ENCODE measurements around the gene HOXD9. TPM values are rescaled to one million over a fixed set of nuclear protein-coding genes. Genes with fewer than 3 reads are reported as not detected.

The HOXD9 gene
- total RNA-seq, 2 experiments from 2014 or later, result not detected

DNA sequence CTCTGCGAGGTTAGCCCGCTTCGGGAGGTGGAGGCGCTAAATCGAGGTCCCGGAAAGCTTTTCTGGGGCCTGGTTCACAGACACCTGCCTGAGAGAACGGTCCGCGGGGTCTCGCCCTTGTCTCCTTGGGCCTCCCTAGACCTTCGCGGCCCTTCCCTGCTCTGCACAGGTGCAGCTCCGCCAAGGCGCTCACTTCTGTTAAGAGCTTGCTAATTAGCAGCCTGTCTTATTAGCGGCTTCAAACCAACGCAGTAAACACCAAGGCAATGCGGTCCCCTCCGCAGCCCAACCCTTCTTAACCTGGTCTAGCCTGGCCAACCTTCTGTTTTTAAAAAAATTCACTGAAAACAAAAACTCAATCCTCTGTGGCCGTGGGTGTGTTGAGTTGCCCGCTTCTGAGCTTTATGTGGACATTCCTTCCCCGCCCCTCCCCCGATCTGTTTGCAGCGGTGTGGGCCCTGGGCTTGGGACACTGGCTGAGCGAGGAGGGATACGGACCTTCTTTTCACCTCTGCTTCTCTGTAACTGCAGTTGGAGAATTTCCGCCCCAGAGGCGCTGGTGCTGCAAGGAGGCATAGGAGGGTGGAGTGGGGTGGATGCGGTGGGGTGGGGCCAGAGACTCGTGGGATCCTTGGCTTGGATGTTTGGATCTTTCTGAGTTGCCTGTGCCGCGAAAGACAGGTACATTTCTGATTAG is 25.4 kb downstream of the HOXD9 start:
- ATAC-seq (ENCODE audit: poor library complexity) (no peak), DNase-seq (no peak)
- H3K9me3 Mint-ChIP-seq, result no peaks in the 10 kb centered on the region
- H3K36me3 Mint-ChIP-seq (ENCODE audit: low read depth), result no peaks in the 10 kb centered on the region
- CTCF ChIA-PET, result no interaction called here
- H3K27me3 Mint-ChIP-seq, result peaks cover 94% of the 10 kb centered on the region
- no peak overlapping the region for H3K27ac ChIP-seq (ENCODE audit: low read depth in 1 of 2, low read length in 2 of 2)
- TF ChIP-seq, protein P1, sequence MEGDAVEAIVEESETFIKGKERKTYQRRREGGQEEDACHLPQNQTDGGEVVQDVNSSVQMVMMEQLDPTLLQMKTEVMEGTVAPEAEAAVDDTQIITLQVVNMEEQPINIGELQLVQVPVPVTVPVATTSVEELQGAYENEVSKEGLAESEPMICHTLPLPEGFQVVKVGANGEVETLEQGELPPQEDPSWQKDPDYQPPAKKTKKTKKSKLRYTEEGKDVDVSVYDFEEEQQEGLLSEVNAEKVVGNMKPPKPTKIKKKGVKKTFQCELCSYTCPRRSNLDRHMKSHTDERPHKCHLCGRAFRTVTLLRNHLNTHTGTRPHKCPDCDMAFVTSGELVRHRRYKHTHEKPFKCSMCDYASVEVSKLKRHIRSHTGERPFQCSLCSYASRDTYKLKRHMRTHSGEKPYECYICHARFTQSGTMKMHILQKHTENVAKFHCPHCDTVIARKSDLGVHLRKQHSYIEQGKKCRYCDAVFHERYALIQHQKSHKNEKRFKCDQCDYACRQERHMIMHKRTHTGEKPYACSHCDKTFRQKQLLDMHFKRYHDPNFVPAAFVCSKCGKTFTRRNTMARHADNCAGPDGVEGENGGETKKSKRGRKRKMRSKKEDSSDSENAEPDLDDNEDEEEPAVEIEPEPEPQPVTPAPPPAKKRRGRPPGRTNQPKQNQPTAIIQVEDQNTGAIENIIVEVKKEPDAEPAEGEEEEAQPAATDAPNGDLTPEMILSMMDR (IDR thresholded peaks at IDR 0.05), result no peak
- no peak overlapping the region for H3K4me3 ChIP-seq (ENCODE audit: low read length)
- H3K4me1 Mint-ChIP-seq (ENCODE audit: low read depth), result no peaks in the 10 kb centered on the region
- POLR2A ChIA-PET, result no interaction called here
- H3K4me3 Mint-ChIP-seq, result no peak overlapping the region
- H3K4me1 ChIP-seq (ENCODE audit: insufficient read depth, low read length), result peaks cover 11% of the 10 kb centered on the region
- no peak overlapping the region for H3K27ac Mint-ChIP-seq
- no peaks in the 10 kb centered on the region for H3K36me3 ChIP-seq (ENCODE audit: insufficient read depth, low read length)
- H3K27me3 ChIP-seq (ENCODE audit: control insufficient read depth in 1 of 2, insufficient read depth in 2 of 2, low read length in 2 of 2), result peaks cover 84 to 96% of the 10 kb centered on the region in 2 experiments
- peaks cover 0 to 47% of the 10 kb centered on the region in 2 experiments for H3K9me3 ChIP-seq (ENCODE audit: control insufficient read depth in 1 of 2, insufficient read depth in 1 of 2, low read length in 2 of 2)
- intact Hi-C loops (cut with DNase I, micrococcal nuclease), result no loop called here

DNA sequence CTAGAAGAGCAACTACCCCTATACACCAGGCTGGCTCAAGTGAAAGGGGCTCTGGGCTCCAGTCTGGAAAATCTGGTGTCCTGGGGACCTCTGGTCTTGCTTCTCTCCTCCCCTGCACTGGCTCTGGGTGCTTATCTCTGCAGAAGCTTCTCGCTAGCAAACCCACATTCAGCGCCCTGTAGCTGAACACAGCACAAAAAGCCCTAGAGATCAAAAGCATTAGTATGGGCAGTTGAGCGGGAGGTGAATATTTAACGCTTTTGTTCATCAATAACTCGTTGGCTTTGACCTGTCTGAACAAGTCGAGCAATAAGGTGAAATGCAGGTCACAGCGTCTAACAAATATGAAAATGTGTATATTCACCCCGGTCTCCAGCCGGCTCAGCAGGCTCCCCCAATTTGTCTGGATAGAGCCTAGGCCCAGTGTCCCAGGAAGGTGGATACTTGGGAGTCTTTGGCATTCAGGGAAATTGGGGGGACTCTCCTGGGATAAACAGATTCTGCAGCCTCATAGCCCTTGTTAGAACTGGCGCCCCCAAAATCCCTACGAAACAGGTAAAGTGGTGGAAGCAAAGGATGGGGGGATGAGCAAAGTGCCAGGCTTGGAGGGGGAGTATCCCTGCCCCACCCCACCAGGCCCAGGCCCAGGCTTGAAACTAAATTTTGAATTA is 26.4 kb downstream of the HOXD9 start:
- Mint-ChIP-seq H3K27ac (no peak overlapping the region), H3K4me1 (ENCODE audit: low read depth) (no peaks in the 10 kb centered on the region), H3K36me3 (ENCODE audit: low read depth) (no peaks in the 10 kb centered on the region), H3K4me3 (no peak overlapping the region), H3K27me3 (peaks cover 94% of the 10 kb centered on the region), H3K9me3 (no peaks in the 10 kb centered on the region)
- ChIA-PET POLR2A (no interaction called here), CTCF (no interaction called here)
- TF ChIP-seq, protein P1 (IDR thresholded peaks at IDR 0.05), result no peak
- Histone ChIP-seq H3K9me3 (ENCODE audit: control insufficient read depth in 1 of 2, insufficient read depth in 1 of 2, low read length in 2 of 2) (peaks cover 0 to 47% of the 10 kb centered on the region in 2 experiments), H3K4me3 (ENCODE audit: low read length) (no peak overlapping the region), H3K4me1 (ENCODE audit: insufficient read depth, low read length) (peaks cover 11% of the 10 kb centered on the region), H3K27me3 (ENCODE audit: control insufficient read depth in 1 of 2, insufficient read depth in 2 of 2, low read length in 2 of 2) (peaks cover 82 to 96% of the 10 kb centered on the region in 2 experiments), H3K36me3 (ENCODE audit: insufficient read depth, low read length) (no peaks in the 10 kb centered on the region), H3K27ac (ENCODE audit: low read depth in 1 of 2, low read length in 2 of 2) (no peak overlapping the region)
- DNase-seq (no peak), ATAC-seq (ENCODE audit: poor library complexity) (no peak)
- intact Hi-C loops (cut with DNase I, micrococcal nuclease), result no loop called here

DNA sequence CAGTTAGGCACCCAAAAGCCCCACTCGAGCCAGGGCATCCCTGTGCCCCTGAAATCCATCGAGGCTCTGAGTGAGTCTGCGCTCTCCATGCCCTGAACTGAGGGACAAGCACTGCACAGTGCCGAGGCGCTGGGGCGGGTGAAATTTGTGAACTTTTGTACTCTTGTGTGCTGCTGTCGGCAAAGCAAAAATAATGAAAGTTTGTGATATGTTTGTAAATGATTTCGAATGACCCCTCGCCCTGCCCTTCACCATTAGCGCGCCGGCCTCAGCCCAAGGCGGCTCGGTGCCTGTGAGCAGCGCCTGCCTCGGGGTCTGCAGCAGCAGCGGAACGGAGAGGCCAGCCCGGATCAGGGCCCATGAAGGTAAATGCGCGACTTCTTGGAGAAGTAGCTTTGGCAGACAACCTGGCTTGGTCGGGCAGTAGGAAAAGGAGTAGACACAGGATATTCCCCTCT is 27.0 kb downstream of the HOXD9 start:
- peaks cover 11% of the 10 kb centered on the region for H3K4me1 ChIP-seq (ENCODE audit: insufficient read depth, low read length)
- Mint-ChIP-seq H3K27me3 (peaks cover 94% of the 10 kb centered on the region), H3K9me3 (no peaks in the 10 kb centered on the region), H3K27ac (no peak overlapping the region), H3K36me3 (ENCODE audit: low read depth) (no peaks in the 10 kb centered on the region), H3K4me1 (ENCODE audit: low read depth) (no peaks in the 10 kb centered on the region), H3K4me3 (no peak overlapping the region)
- ChIA-PET POLR2A (no interaction called here), CTCF (no interaction called here)
- H3K9me3 ChIP-seq (ENCODE audit: control insufficient read depth in 1 of 2, insufficient read depth in 1 of 2, low read length in 2 of 2), result peaks cover 0 to 47% of the 10 kb centered on the region in 2 experiments
- intact Hi-C loops (cut with DNase I, micrococcal nuclease), result no loop called here
- H3K27ac ChIP-seq (ENCODE audit: low read depth in 1 of 2, low read length in 2 of 2), result no peak overlapping the region
- no peaks in the 10 kb centered on the region for H3K36me3 ChIP-seq (ENCODE audit: insufficient read depth, low read length)
- H3K27me3 ChIP-seq (ENCODE audit: control insufficient read depth in 1 of 2, insufficient read depth in 2 of 2, low read length in 2 of 2), result peaks cover 84 to 96% of the 10 kb centered on the region in 2 experiments
- ATAC-seq (ENCODE audit: poor library complexity) (no peak), DNase-seq (no peak)
- TF ChIP-seq, protein P1 (IDR thresholded peaks at IDR 0.05), result no peak
- no peak overlapping the region for H3K4me3 ChIP-seq (ENCODE audit: low read length)

All from CD4-positive, alpha-beta T cell (primary cell).